Osteocyte (in vitro differentiated cells): ENCODE measurements around the gene SNHG17. TPM values are rescaled to one million over a fixed set of nuclear protein-coding genes. Genes with fewer than 3 reads are reported as not detected.

Source experiments
- DNase-seq: peaks from one replicate; pipeline ENCODE4 v3.0.0; 2021; ENCODE audit warnings: mixed read lengths; ENCODE audit not compliant: unreplicated experiment; ENCODE audit errors: extremely low spot score
- H3K27ac Mint-ChIP-seq: one replicate; pipeline ENCODE4 v1.8.0; 2021; ENCODE audit warnings: mild to moderate bottlenecking, mixed read lengths; ENCODE audit not compliant: unreplicated experiment
- H3K27me3 Mint-ChIP-seq: one replicate; pipeline ENCODE4 v1.8.0; 2021; ENCODE audit warnings: mixed read lengths; ENCODE audit not compliant: unreplicated experiment
- H3K36me3 Mint-ChIP-seq: one replicate; pipeline ENCODE4 v1.8.0; 2021; ENCODE audit warnings: mixed read lengths; ENCODE audit not compliant: unreplicated experiment
- H3K4me1 Mint-ChIP-seq: one replicate; pipeline ENCODE4 v1.8.0; 2021; ENCODE audit warnings: mixed read lengths; ENCODE audit not compliant: unreplicated experiment
- H3K4me3 Mint-ChIP-seq: one replicate; pipeline ENCODE4 v1.8.0; 2021; ENCODE audit warnings: mild to moderate bottlenecking, moderate library complexity, mixed read lengths; ENCODE audit not compliant: unreplicated experiment
- H3K9me3 Mint-ChIP-seq: one replicate; pipeline ENCODE4 v1.8.0; 2021; ENCODE audit warnings: mixed read lengths; ENCODE audit not compliant: unreplicated experiment
- CTCF ChIP-seq: fragments of 200-600 bp; sonication (generic); IDR thresholded peaks from 2 replicates; pipeline ENCODE4 v1.5.0; 2021; ENCODE audit warnings: antibody characterized with exemption, mild to moderate bottlenecking, moderate library complexity
- long read RNA-seq: library from polyadenylated mRNA; unstranded; transcript quantifications from one replicate; pipeline ENCODE4 v2.0.0, GENCODE V29; 2021
- total RNA-seq: library from RNA; stranded (reverse); gene quantifications from 2 replicates; pipeline ENCODE4 v1.2.1, GENCODE V29; 2021

The SNHG17 gene
- 29.6 and 30.9 TPM in 2 replicates for total RNA-seq
- long read RNA-seq, partial matches to known transcripts, result 0 of 3 reads
- long read RNA-seq, other reads (novel, unspliced or antisense), result 3 of 3 reads

GRCh38 chr20:38434770-38435554, at the start of gene SNHG17:
Gene SNHG17 (minus strand): TSS chr20:38435328.
- H3K4me3 Mint-ChIP-seq, result peak within 1 kb of the TSS; percentile 93
- peak; percentile 96 for DNase-seq
- H3K9me3 Mint-ChIP-seq, result no peaks in the 10 kb centered on the region
- H3K27ac Mint-ChIP-seq, result peak within 1 kb of the TSS; percentile 93
- H3K4me1 Mint-ChIP-seq, result peaks cover 23% of the 10 kb centered on the region
- peak; percentile 99 for TF ChIP-seq CTCF
- H3K36me3 Mint-ChIP-seq, result peaks cover 17% of the 10 kb centered on the region
- H3K27me3 Mint-ChIP-seq, result peaks cover 6% of the 10 kb centered on the region

- Mint-ChIP-seq H3K27ac (no peak overlapping the region), H3K9me3 (no peaks in the 10 kb centered on the region), H3K27me3 (no peaks in the 10 kb centered on the region), H3K4me1 (peaks cover 14% of the 10 kb centered on the region), H3K36me3 (peaks cover 5% of the 10 kb centered on the region), H3K4me3 (no peak overlapping the region)
- no peak for DNase-seq
- TF ChIP-seq CTCF, result no peak
Observed at GRCh38 chr20:38479596-38479995, 44.5 kb upstream of the SNHG17 start.

DNA sequence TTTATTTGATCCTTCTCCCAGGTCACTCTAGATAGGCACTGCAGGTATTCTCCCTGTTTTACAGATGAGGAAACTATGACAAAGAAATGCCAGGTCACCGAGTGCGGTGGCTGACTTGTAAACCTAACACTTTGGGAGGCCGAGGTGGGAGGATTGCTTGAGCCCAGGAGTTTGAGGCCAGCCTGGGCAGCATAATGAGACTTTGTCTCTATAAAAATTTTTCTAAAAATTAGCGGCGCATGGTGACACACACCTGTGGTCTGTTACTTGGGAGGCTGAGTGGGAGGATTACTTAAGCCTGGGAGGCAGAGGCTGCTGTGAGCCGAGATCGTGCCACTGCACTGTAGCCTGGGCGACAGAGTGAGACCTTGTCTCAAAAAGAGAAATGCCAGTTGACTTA, 42.6 kb upstream of the SNHG17 start:
- no peaks in the 10 kb centered on the region for H3K9me3 Mint-ChIP-seq

DNA sequence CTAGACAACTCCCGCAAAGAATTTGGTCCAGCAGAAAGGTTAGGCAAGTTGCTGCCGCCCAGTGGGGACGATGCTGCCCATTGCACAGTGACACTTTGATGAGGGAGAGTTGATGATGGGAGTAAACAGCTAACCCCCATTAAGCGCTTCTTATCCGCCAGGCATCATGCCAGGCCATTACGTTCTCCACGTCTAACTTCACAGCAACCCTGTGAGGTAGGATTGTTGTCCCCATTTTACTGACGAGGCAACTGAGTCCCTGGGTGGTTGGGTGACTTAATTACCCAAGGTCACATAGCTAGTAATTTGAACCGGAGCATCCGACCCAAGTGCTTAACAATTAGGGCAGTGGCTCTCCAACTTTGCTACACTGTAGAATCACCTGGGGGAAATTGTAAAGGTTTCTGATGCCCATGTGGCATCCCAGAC, 38.3 kb upstream of the SNHG17 start:
- no peaks in the 10 kb centered on the region for H3K9me3 Mint-ChIP-seq
- peaks cover 29% of the 10 kb centered on the region for H3K4me1 Mint-ChIP-seq
- H3K27ac Mint-ChIP-seq, result peak overlapping the region; percentile 85
- H3K36me3 Mint-ChIP-seq, result peaks cover 4% of the 10 kb centered on the region
- no peak for DNase-seq
- H3K4me3 Mint-ChIP-seq, result peak overlapping the region; percentile 82
- H3K27me3 Mint-ChIP-seq, result peaks cover 22% of the 10 kb centered on the region
- TF ChIP-seq CTCF, result no peak

More for the DNA sequence above, 42.6 kb upstream of the SNHG17 start:
- Mint-ChIP-seq H3K36me3 (peaks cover 6% of the 10 kb centered on the region), H3K27me3 (no peaks in the 10 kb centered on the region), H3K4me1 (peaks cover 29% of the 10 kb centered on the region), H3K27ac (no peak overlapping the region), H3K4me3 (no peak overlapping the region)
- DNase-seq, result peak; percentile 56
- TF ChIP-seq CTCF, result no peak

- H3K36me3 Mint-ChIP-seq, result peaks cover 4% of the 10 kb centered on the region
- peak within 1 kb of the TSS; percentile 82 for H3K4me3 Mint-ChIP-seq
- H3K4me1 Mint-ChIP-seq, result peaks cover 29% of the 10 kb centered on the region
- H3K9me3 Mint-ChIP-seq, result no peaks in the 10 kb centered on the region
- peak; percentile 54 for TF ChIP-seq CTCF
- H3K27me3 Mint-ChIP-seq, result peaks cover 22% of the 10 kb centered on the region
- peak within 1 kb of the TSS; percentile 85 for H3K27ac Mint-ChIP-seq
- DNase-seq, result peak; percentile 100
Observed at GRCh38 chr20:38472513-38473366, 37.6 kb upstream of the SNHG17 start, which contains the start of gene RALGAPB. Gene RALGAPB (plus strand): TSS chr20:38472843. CDS start chr20:38488433, 15,590 bp downstream.
